OCI-LY3 (cell line): ENCODE data around the gene UNC45A.

ENCODE experiments used
- H2AFZ ChIP-seq: fragments of 200-600, 300-600 bp; shearing (Covaris generic); 2 replicates; pipeline ENCODE4 v1.6.0; 2014; ENCODE audit warnings: antibody characterized with exemption, low read depth, low read length
- H3K27ac ChIP-seq: fragments of 200-600, 300-600 bp; sonication (generic); 2 replicates; pipeline ENCODE4 v1.5.1; 2014; ENCODE audit warnings: mild to moderate bottlenecking, low read length, moderate library complexity, mixed read lengths
- H3K27me3 ChIP-seq: fragments of 200-600, 300-600 bp; sonication (generic); 2 replicates; pipeline ENCODE4 v1.6.1; 2014; ENCODE audit warnings: low read depth, low read length, mixed read lengths
- H3K36me3 ChIP-seq: fragments of 200-600, 300-600 bp; sonication (generic); replicated peaks from 2 replicates; pipeline ENCODE3; 2014; ENCODE audit warnings: low read depth, low read length, mixed read lengths
- H3K4me1 ChIP-seq: fragments of 300-600, 200-600 bp; sonication (generic); 2 replicates; pipeline ENCODE4 v1.6.1; 2014; ENCODE audit warnings: low read length, mixed read lengths
- H3K4me2 ChIP-seq: fragments of 200-600, 300-600 bp; sonication (generic); 2 replicates; pipeline ENCODE4 v1.6.1; 2014; ENCODE audit warnings: low read length, mixed read lengths
- H3K4me3 ChIP-seq: fragments of 300-600, 200-600 bp; sonication (generic); 2 replicates; pipeline ENCODE4 v1.5.1; 2014; ENCODE audit warnings: antibody characterized with exemption, mild to moderate bottlenecking, low read length, moderate library complexity
- H3K79me2 ChIP-seq: fragments of 300-600, 200-600 bp; shearing (Covaris generic); 2 replicates; pipeline ENCODE4 v1.6.1; 2014; ENCODE audit warnings: mild to moderate bottlenecking, low read length, mixed read lengths
- H3K9ac ChIP-seq: fragments of 300-600, 200-600 bp; shearing (Covaris generic); 2 replicates; pipeline ENCODE4 v1.6.0; 2014; ENCODE audit warnings: mild to moderate bottlenecking, low read length, moderate library complexity
- H3K9me3 ChIP-seq: fragments of 200-600, 300-600 bp; shearing (Covaris generic); 2 replicates; pipeline ENCODE4 v1.6.1; 2014; ENCODE audit warnings: low read length, mixed read lengths; ENCODE audit not compliant: insufficient read depth
- H4K20me1 ChIP-seq: fragments of 200-600, 300-600 bp; sonication (generic); 2 replicates; pipeline ENCODE4 v1.6.1; 2016; ENCODE audit warnings: low read length, mixed read lengths; ENCODE audit not compliant: insufficient read depth
- EZH2phosphoT487 ChIP-seq: fragments of 200-600 bp; shearing (Covaris generic); IDR thresholded peaks from 2 replicates; pipeline ENCODE4 v1.6.1; 2018; ENCODE audit warnings: antibody characterized with exemption, mixed run types, low read depth
- TF ChIP-seq, protein P1 (sequence below): fragments of 200-600, 300-600 bp; sonication (generic); IDR thresholded peaks from 2 replicates; pipeline ENCODE4 v1.5.1; 2014; ENCODE audit warnings: antibody characterized with exemption, low read length, low read depth

Gene UNC45A

DNA sequence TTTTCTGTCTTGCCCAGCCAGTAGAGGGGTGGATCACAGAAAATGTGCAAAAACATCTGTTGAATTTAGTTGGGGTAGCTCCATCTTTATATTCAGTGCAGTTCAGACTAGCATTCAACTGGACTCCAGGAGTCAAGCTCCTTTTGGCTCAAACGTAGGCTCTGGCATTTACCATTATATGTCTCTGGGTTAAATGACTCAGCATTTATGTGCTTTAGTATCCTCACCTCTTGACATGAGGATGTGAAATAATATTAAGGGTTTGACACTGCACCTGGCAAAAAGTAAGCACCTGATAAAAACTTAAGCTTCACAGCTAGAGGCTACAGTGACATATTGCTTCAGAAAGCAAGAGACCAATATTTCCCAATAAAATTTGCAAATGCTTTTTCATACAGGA, 44.5 kb downstream of the UNC45A start:
- H3K36me3 ChIP-seq: peaks cover 88% of the 10 kb centered on the region
- no peak overlapping the region for H3K9ac ChIP-seq
- H4K20me1 ChIP-seq: peaks cover 16% of the 10 kb centered on the region
- H2AFZ ChIP-seq: no peak overlapping the region
- peak overlapping the region; percentile 16; the same call in 1 of the 2 replicates for H3K27ac ChIP-seq
- H3K4me2 ChIP-seq: peak overlapping the region; percentile 6; the same call in 1 of the 2 replicates
- peaks cover 28% of the 10 kb centered on the region for H3K79me2 ChIP-seq
- H3K4me3 ChIP-seq: no peak overlapping the region
- H3K9me3 ChIP-seq: no peaks in the 10 kb centered on the region
- TF ChIP-seq EZH2phosphoT487: no peak
- TF ChIP-seq, protein P1, sequence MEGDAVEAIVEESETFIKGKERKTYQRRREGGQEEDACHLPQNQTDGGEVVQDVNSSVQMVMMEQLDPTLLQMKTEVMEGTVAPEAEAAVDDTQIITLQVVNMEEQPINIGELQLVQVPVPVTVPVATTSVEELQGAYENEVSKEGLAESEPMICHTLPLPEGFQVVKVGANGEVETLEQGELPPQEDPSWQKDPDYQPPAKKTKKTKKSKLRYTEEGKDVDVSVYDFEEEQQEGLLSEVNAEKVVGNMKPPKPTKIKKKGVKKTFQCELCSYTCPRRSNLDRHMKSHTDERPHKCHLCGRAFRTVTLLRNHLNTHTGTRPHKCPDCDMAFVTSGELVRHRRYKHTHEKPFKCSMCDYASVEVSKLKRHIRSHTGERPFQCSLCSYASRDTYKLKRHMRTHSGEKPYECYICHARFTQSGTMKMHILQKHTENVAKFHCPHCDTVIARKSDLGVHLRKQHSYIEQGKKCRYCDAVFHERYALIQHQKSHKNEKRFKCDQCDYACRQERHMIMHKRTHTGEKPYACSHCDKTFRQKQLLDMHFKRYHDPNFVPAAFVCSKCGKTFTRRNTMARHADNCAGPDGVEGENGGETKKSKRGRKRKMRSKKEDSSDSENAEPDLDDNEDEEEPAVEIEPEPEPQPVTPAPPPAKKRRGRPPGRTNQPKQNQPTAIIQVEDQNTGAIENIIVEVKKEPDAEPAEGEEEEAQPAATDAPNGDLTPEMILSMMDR: no peak
- H3K4me1 ChIP-seq: peaks cover 53% of the 10 kb centered on the region
- no peaks in the 10 kb centered on the region for H3K27me3 ChIP-seq

DNA sequence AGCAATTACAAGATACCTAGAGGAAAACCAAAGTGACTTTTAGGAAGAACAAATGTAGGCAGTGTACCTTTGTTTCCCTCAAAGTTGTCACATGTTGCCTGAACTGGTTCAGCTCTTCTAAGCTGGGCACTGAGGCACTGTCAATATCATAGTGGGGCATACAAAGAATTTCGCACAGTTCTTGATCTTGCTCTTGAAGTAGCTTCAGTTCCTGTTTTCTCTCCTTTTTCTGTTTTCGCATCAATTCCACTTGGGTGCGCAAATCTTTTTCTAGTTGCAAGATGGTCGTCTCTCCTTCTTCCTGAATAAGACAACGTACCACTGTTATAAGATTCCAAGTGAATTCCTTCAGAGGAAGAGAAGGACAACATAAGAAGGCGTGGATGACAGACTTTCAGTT, 46.6 kb downstream of the UNC45A start:
- Histone ChIP-seq H3K4me1 (peaks cover 55% of the 10 kb centered on the region), H3K4me2 (peak overlapping the region; percentile 91), H3K79me2 (peaks cover 49% of the 10 kb centered on the region), H3K9me3 (no peaks in the 10 kb centered on the region), H3K27ac (peak overlapping the region; percentile 88), H3K27me3 (no peaks in the 10 kb centered on the region), H4K20me1 (peaks cover 31% of the 10 kb centered on the region), H2AFZ (no peak overlapping the region), H3K36me3 (peaks cover 78% of the 10 kb centered on the region), H3K9ac (peak overlapping the region; percentile 52; the same call in 1 of the 2 replicates), H3K4me3 (peak overlapping the region; percentile 64)
- no peak for TF ChIP-seq EZH2phosphoT487
- TF ChIP-seq, protein P1: peak; percentile 48

DNA sequence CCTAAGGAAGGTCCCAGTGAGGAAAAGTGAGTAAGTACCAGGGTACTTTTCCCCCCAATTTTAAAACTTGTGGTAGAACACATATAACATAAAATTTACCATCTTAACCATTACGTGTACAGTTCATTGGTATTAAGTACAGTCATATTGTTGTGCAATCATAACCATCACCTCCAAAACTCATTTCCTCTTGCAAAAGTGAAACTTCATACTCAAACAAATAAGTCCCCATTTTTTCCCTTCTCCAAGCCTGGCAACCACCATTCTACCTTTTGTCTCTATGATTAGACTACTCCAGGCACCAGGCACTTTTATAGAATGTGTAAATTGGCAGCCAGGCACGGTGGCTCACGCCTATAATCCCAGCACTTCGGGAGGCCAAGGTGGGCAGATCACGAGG, 47.0 kb downstream of the UNC45A start:
- Histone ChIP-seq H3K27ac (peak overlapping the region; percentile 88), H3K9ac (peak overlapping the region; percentile 52; the same call in 1 of the 2 replicates), H3K4me1 (peaks cover 60% of the 10 kb centered on the region), H3K36me3 (peaks cover 73% of the 10 kb centered on the region), H3K4me3 (peak overlapping the region; percentile 64), H2AFZ (no peak overlapping the region), H3K79me2 (peaks cover 54% of the 10 kb centered on the region), H3K9me3 (no peaks in the 10 kb centered on the region), H3K4me2 (peak overlapping the region; percentile 91), H3K27me3 (no peaks in the 10 kb centered on the region), H4K20me1 (peaks cover 35% of the 10 kb centered on the region)
- no peak for TF ChIP-seq EZH2phosphoT487
- TF ChIP-seq, protein P1: no peak

DNA sequence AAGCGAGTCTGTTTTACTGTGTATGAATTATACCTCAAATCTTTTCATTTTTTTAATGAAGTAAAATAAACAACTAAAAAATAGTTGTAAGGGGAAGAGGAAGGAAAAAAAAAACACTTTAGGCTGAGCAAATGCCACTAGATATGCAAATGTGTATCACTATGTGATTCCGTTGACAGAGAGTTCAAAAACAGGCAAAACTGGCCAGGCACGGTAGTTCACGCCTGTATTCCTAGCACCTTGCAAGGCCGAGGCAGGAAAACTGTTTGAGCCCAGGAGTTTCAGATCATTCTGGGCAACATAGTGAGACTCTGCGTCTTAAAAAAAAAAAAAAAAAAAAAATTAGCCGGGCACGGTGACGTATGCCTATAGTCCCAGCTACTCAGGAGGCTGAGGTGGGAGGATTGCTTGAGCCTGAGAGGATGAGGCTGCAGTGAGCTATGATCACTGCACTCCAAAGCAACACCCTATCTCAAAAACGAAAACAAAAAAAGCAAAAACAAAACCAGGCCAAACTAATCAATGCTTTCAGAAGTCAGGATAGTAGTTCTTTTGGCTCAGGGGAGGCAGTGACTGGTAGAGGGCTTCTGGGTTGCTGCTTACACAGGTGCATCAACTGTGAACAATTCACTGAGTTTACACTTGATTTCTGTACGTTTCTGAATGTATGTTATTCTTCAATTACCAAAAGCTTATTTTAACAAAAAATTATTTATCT, 51.9 kb downstream of the UNC45A start:
- no peak overlapping the region for H2AFZ ChIP-seq
- H3K9ac ChIP-seq: no peak overlapping the region
- H3K36me3 ChIP-seq: peaks cover 37% of the 10 kb centered on the region
- TF ChIP-seq, protein P1: no peak
- no peak for TF ChIP-seq EZH2phosphoT487
- H3K4me3 ChIP-seq: no peak overlapping the region
- H3K79me2 ChIP-seq: peaks cover 95% of the 10 kb centered on the region
- H4K20me1 ChIP-seq: peaks cover 64% of the 10 kb centered on the region
- no peaks in the 10 kb centered on the region for H3K27me3 ChIP-seq
- peak overlapping the region; percentile 72; the same call in 1 of the 2 replicates for H3K4me2 ChIP-seq
- no peaks in the 10 kb centered on the region for H3K9me3 ChIP-seq
- H3K27ac ChIP-seq: no peak overlapping the region
- H3K4me1 ChIP-seq: peaks cover 67% of the 10 kb centered on the region
